Endodermal cell (in vitro differentiated cells): ENCODE results near the gene ANO6. TPM values are rescaled to one million over a fixed set of nuclear protein-coding genes. Genes with fewer than 3 reads are reported as not detected.

Experiments
- DNase-seq: peaks from one replicate; pipeline ENCODE4 v3.0.0-alpha.2; 2017
- H3K27ac ChIP-seq: 2 replicates; pipeline ENCODE4 v1.5.1; 2013; ENCODE audit warnings: mild to moderate bottlenecking, low read depth, low read length, moderate library complexity
- H3K27me3 ChIP-seq: 2 replicates; pipeline ENCODE4 v1.6.1; 2013; ENCODE audit warnings: mild to moderate bottlenecking, low read length, moderate library complexity; ENCODE audit not compliant: insufficient read depth, control insufficient read depth, poor library complexity, severe bottlenecking
- H3K36me3 ChIP-seq: 2 replicates; pipeline ENCODE4 v1.7.0; 2013; ENCODE audit warnings: mild to moderate bottlenecking, low read length, moderate library complexity; ENCODE audit not compliant: control insufficient read depth, insufficient read depth
- H3K4me1 ChIP-seq: one replicate; pipeline ENCODE4 v1.7.0; 2013; ENCODE audit warnings: low read length; ENCODE audit not compliant: control insufficient read depth, insufficient read depth
- H3K4me3 ChIP-seq: 2 replicates; pipeline ENCODE4 v1.5.1; 2013; ENCODE audit warnings: mild to moderate bottlenecking, low read length, moderate library complexity
- H3K9ac ChIP-seq: 2 replicates; pipeline ENCODE4 v1.6.1; 2013; ENCODE audit warnings: mild to moderate bottlenecking, low read length, moderate library complexity; ENCODE audit not compliant: poor library complexity, severe bottlenecking; ENCODE audit errors: extremely low read depth
- H3K9me3 ChIP-seq: 2 replicates; pipeline ENCODE4 v1.6.1; 2013; ENCODE audit warnings: mild to moderate bottlenecking, low read length, moderate library complexity; ENCODE audit not compliant: control insufficient read depth
- H3K27ac Mint-ChIP-seq: 2 replicates; pipeline ENCODE4 v1.8.0; 2020; ENCODE audit warnings: mixed read lengths
- H3K27me3 Mint-ChIP-seq: 2 replicates; pipeline ENCODE4 v1.8.0; 2021; ENCODE audit warnings: mild to moderate bottlenecking, mixed read lengths; ENCODE audit not compliant: insufficient read depth
- H3K36me3 Mint-ChIP-seq: 2 replicates; pipeline ENCODE4 v1.8.0; 2020; ENCODE audit warnings: low read depth, mixed read lengths
- H3K4me1 Mint-ChIP-seq: 2 replicates; pipeline ENCODE4 v1.8.0; 2020; ENCODE audit warnings: mixed read lengths
- H3K4me3 Mint-ChIP-seq: 2 replicates; pipeline ENCODE4 v1.8.0; 2020; ENCODE audit warnings: mild to moderate bottlenecking, moderate library complexity, mixed read lengths
- H3K9me3 Mint-ChIP-seq: 2 replicates; pipeline ENCODE4 v1.8.0; 2020; ENCODE audit warnings: mild to moderate bottlenecking, mixed read lengths
- CTCF ChIP-seq: fragments of 200-600 bp; sonication (generic); conservative IDR thresholded peaks from 2 replicates; pipeline ENCODE4 v1.5.0; 2021; ENCODE audit warnings: antibody characterized with exemption, mild to moderate bottlenecking
- WGBS, 2 experiments: methylation state at CpG; one replicate each; pipeline versions ENCODE4 v1.1.5 to v1.1.7; 2013; ENCODE audit warnings: missing lambda C conversion rate in 2 of 2, mixed read lengths in 1 of 2; ENCODE audit not compliant: insufficient coverage in 1 of 2, insufficient read length in 1 of 2; 5-methylcytosine and 5-hydroxymethylcytosine counted together
- total RNA-seq, 2 donors: library from RNA; stranded (reverse); fragmentation: NEBNext Ultra II Directional in 1 of 2; extraction: Animal tissue kit (Norgen Biotek cat#: 25700) in 1 of 2; gene quantifications; 2 replicates in 1 of 2; 3 replicates in 1 of 2; pipeline ENCODE4 v1.2.1, GENCODE V29; 2021

ANO6 gene
- total RNA-seq, 2 donors from 2014 or later = 53.5 to 55.2 TPM

GRCh38 chr12:45379261-45379660, 163.4 kb downstream of the ANO6 start:
- H3K4me3 ChIP-seq = no peak overlapping the region
- no peak overlapping the region for H3K9ac ChIP-seq
- peaks cover 23% of the 10 kb centered on the region for H3K36me3 ChIP-seq
- DNase-seq = no peak
- Mint-ChIP-seq H3K4me3 (no peak overlapping the region), H3K36me3 (peaks cover 41% of the 10 kb centered on the region), H3K4me1 (peaks cover 11% of the 10 kb centered on the region), H3K9me3 (peaks cover 2% of the 10 kb centered on the region), H3K27me3 (no peaks in the 10 kb centered on the region), H3K27ac (no peak overlapping the region)
- WGBS, 2 experiments = 88 to 100% methylated on average over 1 to 5 of the region's 5 CpGs
- no peak for TF ChIP-seq CTCF
- H3K4me1 ChIP-seq = peaks cover 6% of the 10 kb centered on the region
- no peaks in the 10 kb centered on the region for H3K9me3 ChIP-seq
- no peak overlapping the region for H3K27ac ChIP-seq
- no peaks in the 10 kb centered on the region for H3K27me3 ChIP-seq

GRCh38 chr12:45381351-45381750, 165.5 kb downstream of the ANO6 start:
- H3K36me3 Mint-ChIP-seq = peaks cover 55% of the 10 kb centered on the region

GRCh38 chr12:45388545-45388944, 172.7 kb downstream of the ANO6 start:
- no peaks in the 10 kb centered on the region for H3K4me1 ChIP-seq
- TF ChIP-seq CTCF = peak; percentile 83
- no CpG with 5 or more reads among the region's 1 CpG for WGBS, 2 experiments
- Mint-ChIP-seq H3K36me3 (peaks cover 68% of the 10 kb centered on the region), H3K9me3 (peaks cover 22% of the 10 kb centered on the region), H3K4me3 (no peak overlapping the region), H3K4me1 (no peaks in the 10 kb centered on the region), H3K27me3 (no peaks in the 10 kb centered on the region), H3K27ac (no peak overlapping the region)
- H3K9ac ChIP-seq = no peak overlapping the region
- H3K36me3 ChIP-seq = peaks cover 61% of the 10 kb centered on the region
- H3K9me3 ChIP-seq = peaks cover 27% of the 10 kb centered on the region
- H3K4me3 ChIP-seq = no peak overlapping the region
- no peak overlapping the region for H3K27ac ChIP-seq
- peak; percentile 75 for DNase-seq
- H3K27me3 ChIP-seq = no peaks in the 10 kb centered on the region

More at GRCh38 chr12:45381351-45381750, 165.5 kb downstream of the ANO6 start:
- H3K27ac Mint-ChIP-seq = no peak overlapping the region
- H3K27me3 Mint-ChIP-seq = no peaks in the 10 kb centered on the region
- no peak overlapping the region for H3K4me3 Mint-ChIP-seq
- peaks cover 11% of the 10 kb centered on the region for H3K4me1 Mint-ChIP-seq
- Histone ChIP-seq H3K36me3 (peaks cover 37% of the 10 kb centered on the region), H3K4me1 (peaks cover 6% of the 10 kb centered on the region), H3K9ac (no peak overlapping the region), H3K4me3 (no peak overlapping the region), H3K27ac (no peak overlapping the region), H3K27me3 (no peaks in the 10 kb centered on the region), H3K9me3 (no peaks in the 10 kb centered on the region)
- WGBS, 2 experiments = 89 to 97% methylated on average over 4 of the region's 4 CpGs
- no peak for TF ChIP-seq CTCF
- no peak for DNase-seq
- H3K9me3 Mint-ChIP-seq = no peaks in the 10 kb centered on the region
